ENCODE results near the gene BBX.

- TF ChIP-seq GATA2 (IDR thresholded peaks at IDR 0.05; ENCODE audit: low read depth, low read length): no peak
- TF ChIP-seq GATA3 (IDR thresholded peaks at IDR 0.05; ENCODE audit: low read depth, low read length): no peak
Measured at GRCh38 chr3:107824822-107825371, 302.1 kb downstream of the BBX start.
